HG02852 (cell line): Measurements from ENCODE around the gene RNF215.

Experiments used
- ATAC-seq: cut with Tn5 transposase; IDR thresholded peaks from one replicate; pipeline ENCODE4 v1.9.1; 2021; ENCODE audit warnings: mild to moderate bottlenecking, moderate library complexity; ENCODE audit not compliant: unreplicated experiment

Gene RNF215

GRCh38 chr22:30397656-30398635 is 10.7 kb upstream of the RNF215 start:
- ATAC-seq = no peak

DNA sequence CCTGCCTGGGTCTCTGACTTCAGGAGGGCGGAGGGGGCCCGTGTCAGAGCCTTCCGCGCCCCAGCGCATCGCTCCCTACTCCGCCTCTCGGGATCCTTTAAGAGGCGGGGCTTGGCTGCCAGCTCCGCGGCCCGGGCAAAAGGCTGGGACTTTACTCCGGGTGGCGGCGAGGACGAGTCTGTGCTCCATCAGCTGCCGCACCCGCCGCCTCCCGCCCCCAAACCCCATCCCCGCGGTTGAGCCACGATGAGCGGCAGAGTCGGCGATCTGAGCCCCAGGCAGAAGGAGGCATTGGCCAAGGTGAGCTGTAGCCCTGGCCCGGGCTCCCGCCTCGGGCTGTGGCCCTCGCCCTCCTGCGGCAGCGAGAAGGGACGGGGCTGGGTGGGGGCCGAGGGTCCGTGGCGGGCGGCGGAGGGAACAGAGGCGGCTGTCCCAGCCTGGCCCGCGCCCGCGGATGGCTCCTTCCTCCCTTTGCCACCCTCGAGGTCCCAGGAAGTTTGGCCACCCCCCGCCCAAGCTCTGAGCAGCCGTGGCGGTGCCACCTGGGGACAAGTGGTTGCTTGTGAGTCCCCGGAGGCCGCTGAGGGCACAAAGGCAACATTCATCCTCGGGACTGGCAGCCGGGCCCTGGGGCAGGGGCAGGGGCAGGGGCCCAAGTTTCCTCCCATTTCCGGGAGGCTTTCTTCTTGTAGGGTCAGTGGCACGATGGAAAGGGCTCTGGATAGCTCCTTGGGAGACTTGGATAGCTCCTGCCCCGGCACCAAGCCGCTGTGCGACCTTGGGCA is 9.9 kb upstream of the RNF215 start, which contains the start of gene SEC14L2:
Gene SEC14L2 (plus strand): TSS at position 148 of the 785 bp plus-strand sequence. CDS start 99 bp downstream, at position 247.
- no peak for ATAC-seq

- ATAC-seq = no peak
Observed at GRCh38 chr22:30393885-30394284, 6.7 kb upstream of the RNF215 start.

DNA sequence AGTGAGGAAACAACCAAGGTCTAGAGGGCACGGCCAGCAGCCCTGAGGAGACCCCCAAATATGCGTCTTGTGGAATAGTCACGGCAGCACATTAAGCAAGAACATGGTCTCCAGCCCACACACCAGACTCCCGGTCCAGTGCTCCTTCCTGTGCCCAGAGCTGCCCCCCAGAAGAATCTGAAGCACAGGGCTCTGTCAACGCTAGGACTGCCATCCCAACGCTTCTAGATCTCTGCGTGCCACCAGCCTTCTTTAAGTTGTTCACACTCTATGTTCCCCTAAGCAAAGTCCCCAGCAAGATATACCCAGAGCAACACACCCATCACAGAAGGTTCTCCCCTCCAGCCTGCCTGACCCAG is 6.1 kb upstream of the RNF215 start:
- no peak for ATAC-seq

DNA sequence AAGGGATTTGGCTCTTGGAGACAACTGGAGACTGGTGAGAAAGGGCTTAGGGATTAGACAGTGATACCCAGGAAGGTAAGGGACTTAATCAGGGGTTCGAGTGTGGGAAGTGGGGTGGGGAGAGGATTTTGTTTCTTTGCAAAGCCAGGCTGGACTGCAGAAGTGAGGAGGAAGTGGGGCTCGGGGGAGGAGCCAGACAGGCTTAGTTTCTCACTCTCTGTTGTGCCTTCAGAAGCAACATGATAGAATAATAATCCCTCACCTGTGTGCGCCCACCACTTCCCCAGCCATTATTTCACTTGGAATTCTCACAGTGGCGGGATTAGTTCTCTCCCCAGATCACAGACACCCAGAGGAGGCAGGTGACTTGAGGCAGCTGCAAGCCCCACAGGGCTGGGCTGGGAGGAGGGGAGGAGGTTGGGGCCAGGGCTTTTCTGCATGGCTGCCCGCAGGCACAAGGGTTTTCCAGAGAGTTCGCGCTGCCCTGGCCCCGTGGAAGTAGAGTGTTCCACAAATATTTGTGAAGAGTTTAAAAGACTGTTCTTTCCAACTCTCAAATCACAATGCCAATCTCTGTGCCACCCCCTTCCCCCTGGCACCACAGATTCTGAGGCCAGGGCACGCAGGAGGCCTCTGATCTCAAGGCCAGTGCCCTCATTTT is 5.6 kb upstream of the RNF215 start:
- no peak for ATAC-seq

DNA sequence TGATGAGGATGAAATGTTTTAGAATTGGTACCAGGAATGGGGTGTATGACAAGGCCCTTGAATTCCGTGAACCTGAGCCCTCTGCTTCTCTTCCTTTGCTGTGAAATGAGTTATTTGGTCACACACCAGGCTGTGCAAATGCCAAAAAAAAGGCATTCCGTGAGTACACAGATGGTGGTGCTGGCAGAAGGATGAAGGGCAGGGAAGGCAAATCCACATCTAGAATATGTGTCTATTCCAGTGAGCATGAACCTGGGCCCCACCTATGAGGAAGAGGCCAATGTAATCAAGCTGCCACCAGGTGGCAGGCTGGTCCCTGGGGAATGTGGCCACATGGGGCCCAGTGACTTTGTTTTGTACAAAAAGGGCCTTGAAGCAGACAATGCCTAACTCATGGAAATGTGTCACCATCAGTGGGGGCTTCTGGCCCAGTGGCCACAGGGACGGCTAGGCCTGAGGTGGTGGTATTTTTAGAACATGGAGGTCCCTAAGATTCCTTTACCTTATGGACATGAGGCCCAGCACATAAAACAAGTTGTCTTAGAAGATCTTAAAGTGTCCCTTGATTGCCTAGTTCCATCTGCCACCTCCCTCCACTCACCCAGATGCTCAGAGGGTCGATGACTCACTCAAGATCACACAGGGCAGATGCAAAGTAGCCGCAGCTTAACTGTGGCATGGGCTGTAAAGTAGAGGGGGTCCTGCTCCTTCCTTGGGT is 3.9 kb upstream of the RNF215 start:
- ATAC-seq = no peak

- ATAC-seq = no peak
Observed at GRCh38 chr22:30386608-30386959, 627 bp downstream of the RNF215 start.

DNA sequence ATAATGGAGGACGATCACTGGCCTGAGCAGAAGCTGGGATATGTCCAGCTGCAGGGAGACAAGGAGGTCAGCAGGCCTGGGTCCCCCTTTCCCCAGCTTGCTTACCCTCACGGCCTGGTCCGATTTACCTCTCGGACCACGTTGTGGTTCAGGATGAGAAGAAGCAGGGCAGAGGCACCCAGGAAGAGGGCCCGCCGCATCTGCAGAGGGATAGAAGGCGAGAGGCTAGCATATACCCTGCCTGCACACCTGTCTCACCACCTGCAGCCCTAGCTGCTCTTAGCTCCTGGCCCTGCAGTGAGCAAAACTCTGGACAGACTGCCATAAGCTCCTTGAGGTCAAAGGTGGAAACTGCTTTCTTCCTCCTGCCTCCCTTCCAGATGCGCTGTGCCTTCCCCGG is 1.3 kb downstream of the RNF215 start:
- ATAC-seq = no peak

DNA sequence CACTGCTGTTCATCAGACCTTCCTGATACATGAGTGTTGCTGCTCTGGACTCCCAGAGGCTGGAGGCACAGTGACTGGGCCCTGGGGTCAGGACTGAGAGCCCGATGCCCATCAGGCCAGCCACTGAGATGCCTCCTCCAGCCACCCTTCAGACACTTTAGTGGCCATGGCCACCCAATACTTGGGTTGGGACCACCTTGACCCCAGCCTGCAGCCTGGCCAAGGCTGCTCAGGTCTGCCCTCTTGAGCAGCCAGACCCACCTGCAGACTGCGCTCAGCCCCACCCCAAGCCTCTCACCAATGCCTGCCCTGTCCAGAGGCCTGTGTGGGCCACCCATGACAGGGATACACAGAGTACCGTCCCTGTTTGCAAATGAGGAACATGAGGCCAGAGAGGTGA is 4.2 kb downstream of the RNF215 start:
- ATAC-seq = no peak

DNA sequence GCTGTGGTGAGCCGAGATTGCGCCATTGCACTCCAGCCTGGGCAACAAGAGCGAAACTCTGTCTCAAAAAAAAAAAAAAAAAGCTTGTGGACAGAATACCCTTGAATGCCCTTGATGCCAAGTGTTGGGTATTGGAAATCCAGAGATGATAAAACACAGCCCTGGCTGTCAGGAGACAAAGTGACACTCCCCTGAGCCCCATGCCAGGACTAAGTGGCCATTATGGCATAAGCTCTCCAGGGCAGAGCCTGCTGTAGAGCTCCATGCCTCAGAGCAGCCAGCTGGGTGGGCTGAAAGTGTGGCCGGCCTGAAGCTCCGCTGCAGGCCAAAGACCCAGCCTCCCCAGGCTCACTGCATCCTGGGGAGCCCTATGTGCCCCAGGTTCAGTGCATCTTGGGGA is 4.9 kb downstream of the RNF215 start:
- no peak for ATAC-seq

GRCh38 chr22:30381264-30381663 is 5.9 kb downstream of the RNF215 start:
- ATAC-seq = no peak

GRCh38 chr22:30380011-30380410 is 7.2 kb downstream of the RNF215 start:
- no peak for ATAC-seq

GRCh38 chr22:30375312-30375849 is 11.8 kb downstream of the RNF215 start:
- no peak for ATAC-seq

- no peak for ATAC-seq
Observed at GRCh38 chr22:30373331-30374325, 13.6 kb downstream of the RNF215 start.

- ATAC-seq = no peak
Observed at GRCh38 chr22:30372915-30373314, 14.3 kb downstream of the RNF215 start.

DNA sequence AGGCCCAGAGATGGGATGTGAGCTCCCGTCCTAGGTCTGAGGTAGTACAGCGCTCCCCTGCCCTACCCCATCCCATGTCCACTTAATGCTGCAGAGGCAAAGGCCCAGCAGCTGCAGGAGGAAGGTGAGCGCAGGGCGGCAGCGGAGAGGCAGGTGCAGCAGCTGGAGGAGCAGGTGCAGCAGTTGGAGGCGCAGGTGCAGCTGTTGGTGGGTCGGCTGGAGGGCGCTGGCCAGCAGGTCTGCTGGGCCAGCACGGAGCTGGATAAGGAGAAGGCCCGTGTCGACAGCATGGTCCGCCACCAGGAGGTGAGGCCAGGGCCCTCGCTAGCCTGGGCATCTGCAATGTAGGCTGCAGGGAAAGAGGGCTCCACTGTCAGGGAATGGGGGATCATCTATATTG is 15.2 kb downstream of the RNF215 start:
- ATAC-seq = no peak

GRCh38 chr22:30371321-30371720 is 15.9 kb downstream of the RNF215 start:
- ATAC-seq = no peak

- no peak for ATAC-seq
Observed at GRCh38 chr22:30370641-30371230, 16.5 kb downstream of the RNF215 start.

- no peak for ATAC-seq
Observed at GRCh38 chr22:30368420-30368819, 18.8 kb downstream of the RNF215 start.
